ENCODE measurements around the gene MORC2.

- no peak for TF ChIP-seq POLR2AphosphoS5 (IDR thresholded peaks at IDR 0.05; ENCODE audit: low read depth, low read length)
- TF ChIP-seq TAF1 (IDR thresholded peaks at IDR 0.05; ENCODE audit: borderline replicate concordance, insufficient read depth, low read length) = no peak
Measured at GRCh38 chr22:30880847-30881246, 87.7 kb downstream of the MORC2 start.

Data from PFSK-1 (cell line).